GM23248 (cell line): ENCODE results near the gene PPP1R26.

Source experiments
- EZH2 ChIP-seq: fragments of 200-600 bp; sonication (generic); IDR thresholded peaks from 2 replicates; pipeline ENCODE4 v1.6.1; 2018; ENCODE audit warnings: antibody characterized with exemption, mild to moderate bottlenecking; ENCODE audit not compliant: insufficient read depth, poor library complexity, severe bottlenecking
- EZH2phosphoT487 ChIP-seq: fragments of 200-600 bp; sonication (generic); IDR thresholded peaks from 2 replicates; pipeline ENCODE4 v1.6.1; 2018; ENCODE audit warnings: antibody characterized with exemption, moderate library complexity, mild to moderate bottlenecking, low read depth; ENCODE audit not compliant: insufficient read depth

DNA sequence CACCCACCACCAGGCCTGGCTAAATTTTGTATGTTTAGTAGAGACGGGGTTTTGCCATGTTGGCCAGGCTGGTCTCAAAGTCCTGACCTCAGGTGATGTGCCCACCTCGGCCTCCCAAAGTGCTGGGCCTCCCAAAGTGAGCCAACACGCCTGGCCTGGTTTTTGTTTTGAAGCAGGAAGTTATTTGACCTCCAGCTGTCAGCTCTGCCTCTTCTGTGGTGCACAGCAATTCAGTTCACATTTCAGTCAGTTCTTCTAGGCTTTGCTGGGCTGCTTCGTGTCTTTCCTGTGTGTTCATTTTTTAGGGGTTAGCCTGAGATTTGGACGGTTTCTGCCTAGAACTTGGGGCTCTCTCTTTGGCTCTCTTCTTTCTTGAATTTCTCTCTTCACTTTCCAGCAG is 50.6 kb downstream of the PPP1R26 start:
- TF ChIP-seq EZH2 = no peak
- TF ChIP-seq EZH2phosphoT487 = no peak
